Body of pancreas (tissue), 4 donors: ENCODE data around the gene CRYBG2. TPM values are rescaled to one million over a fixed set of nuclear protein-coding genes. Genes with fewer than 3 reads are reported as not detected.

Experiments
- ATAC-seq: fragments of 150-250 bp; one replicate; pipeline ENCODE4 v1.9.1; 2016
- DNase-seq, 4 donors: peaks; one replicate each; pipeline ENCODE4 v3.0.0-alpha.2; 2019
- H3K27ac ChIP-seq, 4 donors: fragments of 200-600 bp; sonication (generic); 1 replicate in 3 of 4; 2 replicates in 1 of 4; pipeline versions ENCODE4 v1.5.1 to v1.6.1; 2016 to 2019; ENCODE audit warnings: mild to moderate bottlenecking in 1 of 4, mixed read lengths in 1 of 4, moderate library complexity in 1 of 4
- H3K27me3 ChIP-seq, 2 donors: fragments of 200-600 bp; sonication (generic); one replicate each; pipeline ENCODE4 v1.6.0; 2016; ENCODE audit warnings: mild to moderate bottlenecking in 1 of 2
- H3K36me3 ChIP-seq, 2 donors: fragments of 200-600 bp; sonication (generic); replicated peaks in 1 of 2; 2 replicates each; pipeline ENCODE4 v1.5.1; 2016; ENCODE audit warnings: low read depth in 2 of 2; ENCODE audit not compliant: insufficient read depth in 1 of 2
- H3K4me1 ChIP-seq: fragments of 200-600 bp; sonication (generic); one replicate; pipeline ENCODE4 v1.6.0; 2016
- H3K4me3 ChIP-seq, 2 donors: fragments of 200-600 bp; sonication (generic); 1 replicate in 1 of 2; 2 replicates in 1 of 2; pipeline ENCODE4 v1.5.1; 2016 to 2019
- H3K9me3 ChIP-seq, 3 donors: fragments of 200-600 bp; sonication (generic); 1 replicate in 2 of 3; 2 replicates in 1 of 3; pipeline ENCODE4 v1.5.1; 2016
- POLR2A ChIP-seq, 3 donors: fragments of 450-650 bp; IDR thresholded peaks; one replicate each; pipeline ENCODE4 v1.6.1; 2016; ENCODE audit warnings: antibody characterized with exemption in 3 of 3, mild to moderate bottlenecking in 2 of 3
- WGBS, 2 donors: methylation state at CpG; one replicate each; pipeline ENCODE4 v1.1.5; 2017; 5-methylcytosine and 5-hydroxymethylcytosine counted together
- intact Hi-C: fragments of 100-400 bp; cut with DNase I; formaldehyde crosslinking; loops from one replicate; pipeline ENCODE4 v1.15.1; 2023
- total RNA-seq, 2 donors: library from RNA; depleted of rRNA; stranded (reverse); fragments of >200 nt; gene quantifications; one replicate each; pipeline ENCODE4 v1.1.0, GENCODE V29; 2016
- TF ChIP-seq, protein P1 (sequence below), 7 experiments: fragments of 450-650 bp in 4 of 7; fragments of 200-600 bp in 3 of 7; sonication (generic) in 3 of 7; IDR thresholded peaks; one replicate each; pipeline ENCODE4 v1.5.1; 2016 to 2019; ENCODE audit warnings: antibody characterized with exemption in 7 of 7

CRYBG2 gene, protein sequence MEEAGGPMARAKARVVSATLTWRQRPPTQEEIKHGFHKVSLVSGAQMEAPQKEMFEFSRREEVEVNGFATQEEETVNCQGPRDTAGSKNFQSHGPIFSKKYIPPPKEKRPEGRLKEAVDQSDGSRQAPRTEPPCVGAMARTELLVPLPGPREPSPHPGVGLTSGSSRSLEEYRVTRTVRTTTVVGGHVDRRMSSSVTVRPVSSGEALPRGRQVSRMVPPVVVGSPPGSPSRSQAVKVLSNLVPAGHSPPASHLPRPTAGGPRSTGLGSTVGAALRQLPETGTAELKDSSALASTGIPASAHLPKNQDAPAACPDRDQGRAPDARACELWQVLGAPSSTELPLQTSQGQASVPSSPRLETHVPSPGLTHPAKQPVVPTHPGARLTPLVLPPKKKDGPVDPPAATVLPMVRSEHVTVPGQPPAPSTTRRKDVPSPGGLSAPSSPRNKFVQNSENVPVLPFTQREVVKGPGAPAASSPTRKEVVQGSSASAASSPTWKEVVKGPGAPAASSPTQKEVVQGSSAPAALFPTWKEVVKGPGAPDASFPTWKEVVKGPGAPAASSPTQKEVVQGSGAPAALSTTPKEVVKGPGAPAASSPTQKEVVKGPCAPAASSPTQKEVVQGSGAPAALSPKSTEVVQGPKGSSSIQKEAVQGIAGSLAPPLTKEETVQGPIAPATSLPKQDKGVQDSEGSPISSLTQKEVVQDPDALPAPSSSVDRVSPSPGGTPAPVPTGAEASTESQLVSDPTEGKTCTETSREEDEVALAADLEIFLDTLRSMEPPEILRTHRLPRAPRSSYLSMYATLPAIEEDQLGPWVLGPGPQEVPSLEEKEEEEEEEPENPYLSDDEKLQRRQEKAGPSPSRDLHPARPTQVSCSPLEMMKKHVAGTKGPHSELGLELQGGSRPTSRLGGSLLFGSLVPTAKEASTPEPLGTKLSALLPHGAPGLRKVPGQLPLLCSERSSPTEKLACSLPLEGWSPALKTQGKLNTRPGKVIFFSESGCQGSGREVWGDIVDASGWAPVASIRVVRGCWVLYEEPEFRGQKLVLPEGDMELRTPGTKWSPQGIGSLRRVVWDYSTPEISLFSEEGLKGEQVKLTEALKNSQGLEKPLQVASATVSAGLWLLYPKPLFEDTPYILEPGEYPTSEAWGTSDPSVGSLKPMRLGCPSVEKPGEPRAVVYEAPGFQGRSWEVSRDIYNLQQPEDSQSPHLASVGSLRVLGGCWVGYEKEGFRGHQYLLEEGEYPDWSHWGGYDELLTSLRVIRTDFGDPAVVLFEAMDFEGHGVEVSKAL (N-terminal part only)
- 1 to 10 TPM in 1 of 2 donors, not detected in 1; 3.6 TPM for total RNA-seq

DNA sequence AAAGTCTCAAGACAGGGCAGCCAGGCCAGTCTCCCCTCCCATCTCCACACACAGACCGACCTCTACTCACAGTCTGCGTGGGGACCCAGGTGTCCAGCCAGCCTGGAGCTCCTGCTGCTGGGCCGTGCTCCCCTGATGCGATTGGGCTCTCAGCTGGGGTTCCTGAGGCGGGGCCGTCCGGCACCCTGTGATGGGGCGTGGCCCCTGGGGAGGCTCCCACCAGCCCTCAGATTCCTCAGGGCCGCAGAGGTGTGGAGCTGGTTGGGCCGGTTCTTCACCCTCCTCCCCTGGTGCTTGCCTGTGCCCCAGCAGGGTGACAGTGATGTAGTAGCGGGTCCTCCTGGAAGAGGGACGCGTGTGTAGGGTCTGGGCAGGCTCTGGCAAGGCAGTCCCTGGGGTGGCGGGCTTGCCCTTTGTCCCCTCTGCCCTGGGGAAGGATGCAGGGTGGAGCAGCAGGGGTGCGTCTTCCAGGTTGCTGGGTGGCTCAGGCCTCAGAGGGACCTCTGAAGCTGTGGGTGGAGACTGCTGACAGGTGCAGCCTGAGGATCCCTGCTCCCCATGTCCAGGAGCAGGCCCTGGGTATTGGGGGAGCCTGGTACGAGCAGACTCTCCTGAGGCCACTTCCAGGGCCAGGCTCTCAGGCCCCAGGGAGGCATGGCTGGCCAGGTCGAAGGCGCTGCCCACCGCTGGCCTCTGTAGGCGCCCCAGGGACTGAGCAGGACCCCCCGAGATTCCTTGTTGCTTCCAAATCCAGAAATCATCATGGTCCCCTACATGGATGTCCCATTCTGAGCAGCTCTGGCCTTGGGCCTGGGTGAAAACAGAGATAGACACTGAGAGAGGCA is at the start of gene CRYBG2:
TSS of gene CRYBG2 (minus strand) at position 155 of the 845 bp plus-strand sequence. CDS start 7,473 bp downstream, outside the sequence.
- WGBS, 2 donors = 61 to 64% methylated on average over 9 to 13 of the region's 21 CpGs
- no peak within 1 kb of the TSS for H3K27ac ChIP-seq
- H3K4me1 ChIP-seq = peaks cover 7% of the 10 kb centered on the region
- peak; percentile 59 for ATAC-seq
- intact Hi-C loops = no loop called here
- TF ChIP-seq, protein P1, sequence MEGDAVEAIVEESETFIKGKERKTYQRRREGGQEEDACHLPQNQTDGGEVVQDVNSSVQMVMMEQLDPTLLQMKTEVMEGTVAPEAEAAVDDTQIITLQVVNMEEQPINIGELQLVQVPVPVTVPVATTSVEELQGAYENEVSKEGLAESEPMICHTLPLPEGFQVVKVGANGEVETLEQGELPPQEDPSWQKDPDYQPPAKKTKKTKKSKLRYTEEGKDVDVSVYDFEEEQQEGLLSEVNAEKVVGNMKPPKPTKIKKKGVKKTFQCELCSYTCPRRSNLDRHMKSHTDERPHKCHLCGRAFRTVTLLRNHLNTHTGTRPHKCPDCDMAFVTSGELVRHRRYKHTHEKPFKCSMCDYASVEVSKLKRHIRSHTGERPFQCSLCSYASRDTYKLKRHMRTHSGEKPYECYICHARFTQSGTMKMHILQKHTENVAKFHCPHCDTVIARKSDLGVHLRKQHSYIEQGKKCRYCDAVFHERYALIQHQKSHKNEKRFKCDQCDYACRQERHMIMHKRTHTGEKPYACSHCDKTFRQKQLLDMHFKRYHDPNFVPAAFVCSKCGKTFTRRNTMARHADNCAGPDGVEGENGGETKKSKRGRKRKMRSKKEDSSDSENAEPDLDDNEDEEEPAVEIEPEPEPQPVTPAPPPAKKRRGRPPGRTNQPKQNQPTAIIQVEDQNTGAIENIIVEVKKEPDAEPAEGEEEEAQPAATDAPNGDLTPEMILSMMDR (IDR thresholded peaks at IDR 0.05) = no peak
- TF ChIP-seq POLR2A (IDR thresholded peaks at IDR 0.05) = no peak
- no peak within 1 kb of the TSS for H3K4me3 ChIP-seq
- no peaks in the 10 kb centered on the region for H3K9me3 ChIP-seq
- no peaks in the 10 kb centered on the region for H3K36me3 ChIP-seq
- H3K27me3 ChIP-seq = no peaks in the 10 kb centered on the region
- peak in 3 of 4 donors; percentile 27 to 53 (median 32) for DNase-seq

DNA sequence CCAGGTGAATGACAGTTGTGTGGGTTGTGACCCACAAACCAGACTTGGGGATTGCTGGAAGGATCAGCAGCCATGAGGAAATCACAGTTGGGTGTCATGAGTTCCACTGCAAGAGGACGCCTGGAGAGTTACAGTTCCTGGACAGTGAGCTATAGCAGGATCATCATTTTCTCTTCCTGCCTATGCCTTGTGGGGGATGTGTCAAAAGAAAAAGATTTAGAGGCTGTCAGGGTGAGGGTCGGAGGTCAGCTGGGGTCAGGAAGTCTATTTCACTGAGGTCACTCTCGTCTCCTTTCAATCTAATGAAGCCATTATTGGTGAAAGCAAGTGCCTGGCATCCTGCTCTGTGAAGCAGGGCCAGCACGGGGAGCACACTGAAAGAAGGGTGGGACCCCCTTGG is 49.7 kb upstream of the CRYBG2 start:
- no peaks in the 10 kb centered on the region for H3K4me1 ChIP-seq
- TF ChIP-seq, protein P1 (IDR thresholded peaks at IDR 0.05) = no peak
- no peak for TF ChIP-seq POLR2A (IDR thresholded peaks at IDR 0.05)
- DNase-seq (no peak), ATAC-seq (no peak)
- WGBS, 2 donors = 22 to 33% methylated on average over 2 to 4 of the region's 4 CpGs
- no peaks in the 10 kb centered on the region for H3K27me3 ChIP-seq
- intact Hi-C loops = loop anchor here (10.0 kb wide), 1 partner anchor 129 kb away; no protein-coding TSS in a partner anchor
- no peak overlapping the region for H3K4me3 ChIP-seq
- H3K36me3 ChIP-seq = no peaks in the 10 kb centered on the region
- H3K9me3 ChIP-seq = no peaks in the 10 kb centered on the region
- H3K27ac ChIP-seq = no peak overlapping the region

DNA sequence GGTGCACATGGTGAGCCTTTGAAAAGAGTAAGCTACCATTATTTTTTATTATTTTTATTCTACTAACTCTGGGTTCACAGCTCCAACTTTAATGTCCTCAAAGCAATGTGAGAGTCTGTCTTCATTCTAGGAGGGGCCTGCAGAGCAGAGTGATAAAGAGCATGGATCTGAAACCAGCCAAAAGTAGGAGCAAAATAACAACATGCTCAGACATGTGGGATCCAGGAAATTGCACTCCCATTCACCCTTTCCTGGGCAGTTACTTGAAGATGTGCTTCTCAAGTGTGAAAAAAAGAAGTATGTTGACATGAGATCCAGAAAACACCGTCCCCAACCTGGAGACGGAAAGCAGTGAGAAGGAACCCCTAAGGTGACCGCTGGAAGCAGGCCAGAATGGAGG is 48.0 kb upstream of the CRYBG2 start:
- Histone ChIP-seq H3K36me3 (no peaks in the 10 kb centered on the region), H3K4me1 (no peaks in the 10 kb centered on the region), H3K9me3 (no peaks in the 10 kb centered on the region), H3K27ac (no peak overlapping the region), H3K4me3 (no peak overlapping the region), H3K27me3 (no peaks in the 10 kb centered on the region)
- ATAC-seq (no peak), DNase-seq (no peak)
- WGBS, 2 donors = 58 to 60% methylated on average over 3 of the region's 3 CpGs
- TF ChIP-seq POLR2A (IDR thresholded peaks at IDR 0.05) = no peak
- TF ChIP-seq, protein P1 (IDR thresholded peaks at IDR 0.05) = no peak
- intact Hi-C loops = loop anchor here (10.0 kb wide), 1 partner anchor 127 kb away; no protein-coding TSS in a partner anchor

DNA sequence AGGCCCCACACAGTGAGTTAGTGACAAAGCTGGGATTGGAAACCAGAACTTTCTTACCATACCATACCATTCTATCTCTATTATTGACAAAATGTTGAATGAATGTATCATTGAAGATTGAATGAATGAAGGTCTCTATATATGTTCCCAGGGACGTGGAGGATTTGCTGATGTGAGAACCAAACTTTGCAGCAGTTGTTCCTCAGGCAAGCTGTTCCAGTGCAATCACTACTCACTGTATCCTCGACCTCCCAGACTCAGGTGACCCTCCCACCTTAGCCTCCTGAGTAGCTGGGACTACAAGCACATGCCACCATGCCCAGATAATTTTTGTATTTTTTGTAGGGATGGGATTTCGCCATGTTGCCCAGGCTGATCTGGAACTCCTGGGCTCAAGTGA is 45.1 kb upstream of the CRYBG2 start:
- WGBS, 2 donors = 63 to 84% methylated on average over 3 of the region's 3 CpGs
- DNase-seq (no peak), ATAC-seq (no peak)
- no peaks in the 10 kb centered on the region for H3K36me3 ChIP-seq
- intact Hi-C loops = no loop called here
- H3K4me1 ChIP-seq = no peaks in the 10 kb centered on the region
- H3K9me3 ChIP-seq = no peaks in the 10 kb centered on the region
- H3K27me3 ChIP-seq = no peaks in the 10 kb centered on the region
- H3K27ac ChIP-seq = no peak overlapping the region
- TF ChIP-seq POLR2A (IDR thresholded peaks at IDR 0.05) = no peak
- TF ChIP-seq, protein P1 (IDR thresholded peaks at IDR 0.05) = no peak
- no peak overlapping the region for H3K4me3 ChIP-seq
